GM19239 (cell line): ENCODE results near the gene AKNA.

Experiments used
- DNase-seq: peaks from one replicate; pipeline ENCODE4 v3.0.0; 2011; ENCODE audit warnings: low spot score; ENCODE audit not compliant: insufficient read length
- FAIRE-seq: peaks from 2 replicates; lab custom pipeline; 2011; peaks lifted over from hg19 to GRCh38; lab: Jason Lieb, UNC

Gene AKNA

DNA sequence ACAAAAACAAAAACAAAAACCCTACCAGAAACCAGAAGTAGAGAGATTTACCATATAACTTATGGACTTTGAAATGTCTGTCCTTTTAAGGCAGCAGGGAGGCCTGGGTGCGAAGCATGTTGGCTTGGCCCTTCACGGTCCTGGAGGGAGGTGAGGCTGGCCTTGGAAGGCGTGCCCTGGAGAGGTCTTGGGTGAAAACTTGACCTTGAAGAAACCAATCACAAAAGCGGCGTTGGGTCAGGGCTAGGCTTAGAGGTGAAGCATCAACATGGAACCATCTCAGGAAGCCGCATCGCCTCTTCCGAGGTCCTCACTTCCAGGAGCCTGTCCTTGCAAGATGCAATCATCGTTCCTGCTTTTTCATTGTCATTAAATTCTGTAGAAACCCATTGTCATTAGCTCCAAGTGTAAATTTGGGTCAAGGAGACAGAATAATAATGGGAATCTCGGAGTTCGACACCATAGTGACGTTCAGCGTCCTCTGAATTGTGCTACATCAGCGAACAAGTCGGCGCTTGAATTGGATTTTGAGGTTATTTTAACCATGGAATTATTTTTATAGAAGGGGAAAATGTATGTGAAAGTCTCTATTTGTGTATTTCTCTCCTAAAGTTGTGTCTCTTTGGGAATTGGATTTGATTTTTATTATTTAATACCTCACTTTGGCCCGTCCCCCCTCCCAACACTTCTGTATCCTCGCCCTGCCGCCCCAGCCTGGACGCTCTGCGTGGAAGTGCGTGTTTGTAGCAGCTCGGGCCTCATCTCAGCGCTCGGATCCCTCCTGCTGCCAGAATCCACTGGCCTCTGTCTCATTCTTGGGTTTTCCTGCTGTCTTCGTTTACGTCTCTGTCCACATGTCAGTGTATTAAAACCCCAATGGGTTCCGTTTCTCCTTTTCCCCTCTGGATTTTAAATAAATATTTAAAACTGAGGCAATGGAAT is 75.9 kb downstream of the AKNA start:
- FAIRE-seq (no peak), DNase-seq (no peak)

DNA sequence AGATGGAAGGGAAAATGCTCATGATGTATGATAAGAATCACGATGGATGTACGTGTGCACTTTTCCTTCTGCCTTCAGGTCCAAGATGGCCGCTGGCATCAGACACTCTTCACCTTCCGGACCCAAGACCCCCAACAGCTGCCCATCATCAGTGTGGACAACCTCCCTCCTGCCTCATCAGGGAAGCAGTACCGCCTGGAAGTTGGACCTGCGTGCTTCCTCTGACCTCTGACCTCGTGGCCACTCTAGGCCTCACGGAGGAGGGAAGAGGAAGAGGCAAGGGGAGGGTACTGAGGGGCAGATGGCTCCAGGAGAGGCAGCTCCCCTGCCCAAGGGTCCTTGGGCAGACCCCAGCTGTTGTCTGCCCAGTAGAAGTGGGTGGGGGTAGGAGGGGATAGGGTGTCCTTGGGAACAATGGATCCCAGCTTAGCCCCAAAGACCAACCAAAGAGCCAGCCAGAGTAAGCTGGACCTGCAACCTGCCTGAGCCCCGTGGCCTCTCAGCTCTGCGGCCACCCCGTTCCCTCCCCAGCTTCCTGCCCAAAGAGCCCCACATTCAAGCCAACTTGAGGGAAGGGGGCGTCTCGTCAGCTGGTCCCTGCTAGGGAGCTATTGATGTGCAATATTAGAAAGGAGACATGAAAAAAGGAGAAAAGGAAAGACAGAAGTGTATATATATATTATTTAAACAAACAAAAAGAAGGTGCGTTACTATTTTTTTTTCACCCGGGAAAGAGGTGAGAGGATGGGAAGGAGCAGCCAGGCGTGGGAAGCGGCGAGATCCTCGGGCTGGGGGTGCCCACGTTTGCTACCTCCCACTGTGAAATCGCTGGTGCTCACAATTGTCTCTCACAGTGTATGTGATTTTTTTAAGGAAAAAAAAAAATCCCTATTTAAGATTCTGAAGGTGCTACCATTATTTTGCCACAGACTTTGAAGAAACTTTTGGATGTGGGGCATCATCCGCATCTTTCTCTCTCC is 77.0 kb downstream of the AKNA start:
- FAIRE-seq, result no peak
- DNase-seq, result no peak

DNA sequence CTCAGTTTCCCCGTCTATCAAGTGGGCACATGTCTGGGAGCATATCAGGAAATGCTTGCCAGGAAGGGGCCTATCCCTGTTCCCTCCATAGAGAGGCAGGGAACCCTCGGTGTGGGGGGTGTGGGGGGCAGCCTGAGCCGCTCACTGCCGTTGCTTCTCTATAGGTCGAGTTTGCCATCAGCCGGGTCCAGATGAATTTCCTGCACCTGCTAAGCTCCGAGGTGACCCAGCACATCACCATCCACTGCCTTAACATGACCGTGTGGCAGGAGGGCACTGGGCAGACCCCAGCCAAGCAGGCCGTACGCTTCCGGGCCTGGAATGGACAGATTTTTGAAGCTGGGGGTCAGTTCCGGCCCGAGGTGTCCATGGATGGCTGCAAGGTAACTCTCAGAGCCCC is 78.7 kb downstream of the AKNA start:
- DNase-seq (no peak), FAIRE-seq (no peak)

DNA sequence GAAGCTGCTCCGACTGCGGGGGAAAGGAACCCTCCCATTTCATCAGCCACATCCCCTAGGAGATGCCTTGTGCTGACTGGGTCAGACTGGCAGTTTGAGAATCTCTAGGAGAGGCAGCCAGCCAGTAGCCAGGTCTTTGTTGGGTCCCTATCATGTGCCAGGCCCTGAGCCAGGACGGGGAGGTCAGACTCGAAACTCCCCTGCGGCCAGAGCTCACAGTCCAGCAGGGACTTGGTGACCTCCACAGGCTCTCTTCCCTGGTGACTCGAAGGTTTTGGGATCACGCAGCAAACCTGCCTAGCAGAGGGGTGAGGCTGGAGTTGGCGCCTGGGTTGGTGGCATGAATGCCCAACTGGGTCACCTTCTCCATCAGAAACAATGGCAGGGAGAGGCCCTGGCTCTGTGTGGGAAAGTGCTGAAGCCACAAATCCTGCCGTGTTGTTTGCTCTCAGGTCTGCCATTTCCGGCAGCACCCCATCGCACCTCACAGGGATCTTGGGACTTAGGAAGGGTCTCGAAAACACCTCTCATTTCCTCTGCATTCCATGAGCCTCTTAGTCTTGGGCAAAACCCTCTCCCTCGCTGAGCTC is 79.3 kb downstream of the AKNA start:
- DNase-seq (no peak), FAIRE-seq (no peak)

DNA sequence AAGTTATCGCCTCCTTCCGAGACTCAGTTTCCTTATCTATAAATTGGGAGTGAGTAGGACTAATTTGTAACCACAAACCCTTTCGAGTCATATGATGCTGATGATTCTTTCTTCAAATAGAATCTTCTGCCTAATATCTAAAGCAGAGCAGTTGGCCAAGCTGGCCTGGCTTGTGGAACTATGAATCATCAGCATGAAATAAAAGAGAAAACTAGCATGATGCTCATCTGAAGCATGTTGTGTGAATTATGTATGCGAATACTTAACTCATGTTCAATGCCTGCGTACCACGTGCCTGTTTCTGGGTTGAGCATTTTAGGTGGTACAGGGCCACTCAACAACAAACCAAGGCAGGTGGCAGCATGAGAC is 79.9 kb downstream of the AKNA start:
- DNase-seq (no peak), FAIRE-seq (no peak)

DNA sequence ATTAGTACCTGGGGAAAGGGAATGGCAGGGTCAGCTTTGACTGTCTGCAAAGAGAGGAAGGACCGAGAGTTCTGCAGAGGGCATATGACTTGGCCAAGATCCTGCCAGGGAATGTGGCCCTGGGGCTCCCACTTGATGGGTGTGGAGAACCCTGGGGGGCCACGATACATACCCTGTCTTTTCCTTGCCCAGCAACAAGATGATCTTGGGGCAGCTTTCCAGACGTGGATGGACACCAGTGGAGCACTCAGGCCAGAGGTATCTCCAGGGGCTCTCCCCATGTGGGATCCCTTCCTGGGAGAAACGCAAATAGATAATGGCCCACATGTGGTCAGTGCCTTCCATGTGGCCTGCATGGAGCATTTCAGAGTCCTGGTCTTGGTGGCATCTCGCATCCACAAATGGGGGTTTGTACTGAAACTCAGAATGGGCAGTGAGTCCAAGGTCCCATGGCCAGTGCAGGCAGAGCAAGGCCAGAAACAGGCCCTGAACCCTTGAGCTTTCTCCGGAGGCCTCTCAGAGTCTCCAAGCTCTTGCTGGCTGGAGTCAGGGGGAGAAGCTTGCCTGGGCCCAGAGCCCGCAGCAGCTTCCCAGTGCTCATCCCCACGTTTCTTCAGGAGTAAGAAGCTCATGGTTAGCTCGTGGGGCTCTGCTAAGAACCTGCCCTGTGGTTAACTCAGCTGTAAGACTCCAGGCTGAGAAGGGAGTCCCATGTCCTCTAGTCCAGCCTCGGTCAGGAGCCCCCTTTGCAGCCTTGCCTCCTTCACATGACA is 83.2 kb downstream of the AKNA start:
- FAIRE-seq, result no peak
- DNase-seq, result no peak

DNA sequence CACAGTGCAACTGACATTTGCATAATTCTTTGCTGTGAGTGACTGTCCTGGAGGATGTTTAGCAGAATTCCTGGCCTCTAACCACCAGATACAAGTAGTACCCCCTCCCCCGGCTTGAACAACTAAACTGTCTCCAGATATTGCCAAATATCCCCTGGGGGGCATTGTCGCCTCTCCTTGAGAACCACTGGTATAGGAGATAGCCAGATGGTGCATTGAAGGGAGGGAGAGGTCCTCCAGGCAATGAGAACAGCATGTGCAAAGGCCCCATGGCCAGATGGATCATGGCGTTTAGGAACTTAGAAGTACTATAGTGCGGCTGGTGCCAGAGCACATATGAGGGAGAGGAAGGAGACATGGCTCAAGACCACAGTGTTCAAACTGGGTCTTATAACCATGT is 83.8 kb downstream of the AKNA start:
- DNase-seq, result no peak
- no peak for FAIRE-seq

DNA sequence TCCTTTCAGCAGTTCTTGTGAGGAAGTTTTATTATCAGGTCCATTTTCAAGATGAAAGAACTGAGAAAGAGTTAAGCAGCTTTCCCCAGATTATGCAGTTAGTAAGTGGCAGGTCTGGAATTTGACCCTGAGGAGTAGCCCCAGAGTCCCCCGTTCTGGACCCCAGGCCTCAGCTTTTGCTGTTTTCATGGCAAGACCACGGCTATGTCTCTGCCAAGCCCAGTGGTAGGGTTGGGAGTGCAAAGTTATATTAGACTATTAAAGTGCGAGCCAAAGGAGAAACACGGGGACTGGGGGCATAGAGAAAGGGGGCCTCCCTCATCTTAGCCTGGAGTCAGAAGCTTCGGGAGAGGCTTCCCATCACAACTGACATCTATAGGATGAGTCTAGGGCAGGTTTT is 84.2 kb downstream of the AKNA start:
- no peak for DNase-seq
- FAIRE-seq, result no peak

DNA sequence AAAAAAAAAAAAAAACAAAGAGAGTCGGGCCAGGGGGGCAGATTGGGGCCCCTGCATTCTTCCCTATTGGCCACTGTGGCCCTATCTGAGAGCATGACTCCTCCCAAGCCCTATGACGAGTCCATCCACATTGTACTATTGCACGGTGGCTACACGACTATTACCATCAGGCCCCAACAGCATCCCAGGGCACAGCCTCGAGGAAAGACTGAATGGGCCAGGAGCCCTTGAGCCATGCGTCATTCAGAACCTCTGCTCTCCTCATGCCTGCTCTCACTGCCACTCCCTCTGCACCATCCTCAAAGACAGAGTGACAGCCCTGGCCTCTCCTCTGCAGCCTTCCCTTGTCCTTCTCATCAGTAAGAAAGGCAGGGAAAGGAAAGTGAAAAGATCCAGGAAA is 85.1 kb downstream of the AKNA start:
- no peak for FAIRE-seq
- DNase-seq, result no peak

DNA sequence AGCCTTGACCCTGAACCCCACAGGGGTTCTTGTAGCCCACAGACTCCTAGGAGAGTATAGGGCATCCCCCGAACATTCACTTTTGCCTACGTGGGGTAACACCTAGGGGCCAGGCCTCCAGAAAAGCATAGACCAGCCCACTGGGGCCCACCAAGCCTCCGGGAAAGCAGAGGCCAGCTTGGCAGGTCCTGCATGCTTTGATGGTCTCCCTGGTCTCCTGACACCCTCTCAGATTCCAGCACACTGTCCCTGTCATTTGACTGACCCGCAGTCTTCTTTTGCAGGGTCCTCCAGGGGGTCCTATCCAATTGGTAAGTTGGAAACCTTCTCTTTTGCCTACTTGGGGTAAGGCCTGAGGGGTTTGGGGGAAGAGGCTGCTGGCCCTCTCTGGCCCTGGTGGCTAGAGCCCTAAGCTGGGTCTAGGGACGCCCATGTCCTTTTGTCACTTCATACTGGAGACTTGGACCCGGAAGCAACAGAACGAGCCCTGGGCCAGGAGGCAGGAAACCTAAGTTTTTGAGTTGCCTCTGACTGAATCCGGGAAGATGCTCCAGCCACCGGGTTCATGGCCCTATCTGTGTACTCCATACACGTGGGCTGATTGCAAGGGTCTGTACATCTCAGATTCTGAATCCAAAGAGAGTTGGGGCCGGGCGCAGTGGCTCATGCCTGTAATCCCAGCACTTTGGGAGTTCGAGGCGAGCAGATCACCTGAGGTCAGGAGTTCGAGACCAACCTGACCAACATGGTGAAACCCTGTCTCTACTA is 85.8 kb downstream of the AKNA start:
- no peak for DNase-seq
- no peak for FAIRE-seq

DNA sequence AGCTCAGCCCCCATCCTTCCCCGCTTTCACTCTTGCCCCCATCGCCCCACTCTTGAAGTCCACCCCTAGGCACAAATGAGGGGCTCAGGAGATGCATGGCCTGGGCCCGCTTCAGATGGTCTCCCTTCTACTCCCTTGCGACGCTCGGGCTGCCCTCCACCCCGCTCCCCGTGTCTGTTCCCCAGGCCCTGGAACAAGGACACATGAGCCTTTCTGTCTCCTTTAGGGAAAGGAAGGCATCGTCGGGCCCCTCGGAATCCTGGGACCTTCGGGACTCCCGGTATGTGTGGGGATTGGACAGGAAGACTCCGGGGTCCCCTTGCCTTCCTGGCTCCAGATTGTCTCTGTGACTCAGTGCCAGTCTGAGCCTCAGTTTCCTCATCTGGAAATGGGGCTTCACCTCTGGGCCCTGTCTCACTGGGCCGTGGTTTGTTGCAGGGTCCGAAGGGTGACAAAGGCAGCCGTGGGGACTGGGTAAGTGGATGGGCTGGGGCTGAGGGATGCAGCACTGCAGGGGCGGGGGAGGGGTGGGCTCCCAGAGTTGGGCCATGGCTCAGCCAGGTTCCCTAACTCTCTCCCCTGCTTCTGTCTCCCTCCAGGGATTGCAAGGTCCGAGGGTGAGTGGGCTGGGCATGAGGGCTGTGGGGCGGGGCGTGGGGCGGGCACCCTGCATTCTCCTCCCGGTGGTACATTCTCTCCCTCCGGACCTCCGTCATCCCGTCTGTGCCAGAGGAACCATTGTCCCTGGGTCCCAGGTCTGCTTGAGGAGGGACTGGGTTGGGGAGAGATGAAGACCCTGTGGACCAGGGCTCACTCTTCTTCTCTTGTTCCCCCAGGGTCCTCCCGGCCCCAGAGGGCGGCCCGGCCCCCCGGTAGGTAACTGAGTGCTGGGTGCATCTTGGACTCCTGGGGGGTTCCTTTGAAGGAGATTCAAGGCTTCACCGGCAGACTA is 86.7 kb downstream of the AKNA start:
- FAIRE-seq (no peak), DNase-seq (no peak)

DNA sequence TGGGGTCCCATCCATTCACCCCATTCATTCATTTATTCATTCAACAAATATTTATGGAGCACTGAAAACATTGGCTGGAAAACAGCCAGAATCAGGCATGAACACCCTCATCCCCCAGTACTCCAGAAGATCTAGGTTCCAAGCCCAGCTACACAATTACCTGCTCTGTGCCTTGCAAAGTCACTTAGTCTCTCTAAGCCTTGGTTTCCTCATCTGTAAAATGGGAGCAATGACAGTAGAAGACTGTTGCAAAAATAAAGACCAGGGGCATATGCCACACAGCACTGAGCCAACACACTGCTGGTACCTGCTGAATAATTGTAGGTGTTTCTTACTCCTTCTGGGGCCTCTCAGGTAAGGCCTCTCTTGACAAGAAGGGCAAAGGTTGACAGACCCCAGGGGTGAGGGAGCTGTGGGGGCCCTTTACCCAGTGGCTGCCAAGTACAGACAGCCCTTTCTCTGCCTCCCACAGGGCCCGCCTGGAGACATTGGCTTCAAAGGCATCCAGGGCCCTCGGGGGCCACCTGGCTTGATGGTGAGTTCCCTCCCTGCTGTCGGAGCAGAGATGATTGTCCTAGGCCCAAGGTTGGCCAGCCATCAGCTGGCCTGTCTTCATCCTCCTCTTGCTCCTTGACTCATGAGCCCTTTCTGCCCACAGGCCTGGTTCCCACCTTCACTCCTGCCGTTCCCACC is 87.5 kb downstream of the AKNA start:
- FAIRE-seq (no peak), DNase-seq (no peak)

DNA sequence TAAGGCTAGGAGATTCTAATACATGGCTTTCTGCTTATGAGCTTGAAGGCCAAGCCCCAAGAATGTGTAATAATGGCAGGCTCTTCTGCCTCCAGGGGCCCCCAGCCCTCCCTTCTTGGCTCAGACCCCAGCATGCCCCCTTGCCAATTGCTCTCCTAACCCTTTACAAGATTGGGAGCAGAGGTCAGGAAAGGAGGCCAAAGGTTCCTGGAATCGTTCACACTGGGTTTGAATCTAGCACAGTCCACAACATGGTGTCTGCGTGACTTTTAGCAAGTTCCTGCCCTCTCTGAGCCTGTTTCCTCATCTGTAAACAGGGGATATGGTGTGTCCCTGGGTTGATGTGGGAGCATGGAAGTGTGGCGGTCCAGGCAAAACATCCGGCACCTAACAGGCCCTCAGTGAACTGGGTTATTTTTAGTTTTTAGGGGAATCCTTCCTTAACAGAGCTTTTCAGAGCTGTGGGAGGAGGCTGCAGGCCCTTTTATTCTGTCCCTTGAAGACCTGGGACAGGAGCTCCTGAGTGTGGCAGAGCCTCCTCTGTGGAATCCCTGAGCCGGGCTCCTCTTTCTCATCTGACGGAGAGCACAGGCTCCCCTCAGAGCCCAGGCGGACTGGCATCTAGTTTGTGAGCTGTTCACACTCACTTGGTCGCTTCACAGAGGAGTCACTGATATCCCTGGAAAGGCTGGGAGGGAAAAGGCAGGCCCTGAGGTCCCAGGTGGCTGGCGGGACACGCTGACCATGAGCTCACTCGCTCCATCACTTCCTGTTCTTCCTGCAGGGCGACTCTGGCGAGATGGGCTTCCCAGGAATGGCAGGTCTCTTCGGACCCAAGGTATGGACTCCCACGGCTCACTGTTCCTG is 88.3 kb downstream of the AKNA start:
- DNase-seq, result no peak
- no peak for FAIRE-seq

DNA sequence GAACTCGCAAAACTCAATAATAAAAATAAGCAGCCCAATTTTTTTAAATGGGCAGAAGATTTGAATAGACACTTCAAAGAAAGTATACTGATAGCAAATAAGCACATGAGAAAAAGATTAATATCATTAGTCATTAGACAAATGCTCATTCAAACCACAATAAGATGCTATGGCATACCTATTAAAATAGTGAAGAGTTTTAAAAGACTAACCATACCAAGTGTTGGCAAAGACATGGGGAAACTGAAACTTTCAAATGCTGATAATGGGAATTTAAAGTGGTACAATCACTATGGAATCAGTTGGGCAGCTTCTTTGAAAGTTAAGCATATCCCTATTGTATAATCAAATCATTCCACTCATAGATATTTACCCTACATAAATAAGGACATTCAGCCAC is 91.4 kb downstream of the AKNA start:
- no peak for DNase-seq

DNA sequence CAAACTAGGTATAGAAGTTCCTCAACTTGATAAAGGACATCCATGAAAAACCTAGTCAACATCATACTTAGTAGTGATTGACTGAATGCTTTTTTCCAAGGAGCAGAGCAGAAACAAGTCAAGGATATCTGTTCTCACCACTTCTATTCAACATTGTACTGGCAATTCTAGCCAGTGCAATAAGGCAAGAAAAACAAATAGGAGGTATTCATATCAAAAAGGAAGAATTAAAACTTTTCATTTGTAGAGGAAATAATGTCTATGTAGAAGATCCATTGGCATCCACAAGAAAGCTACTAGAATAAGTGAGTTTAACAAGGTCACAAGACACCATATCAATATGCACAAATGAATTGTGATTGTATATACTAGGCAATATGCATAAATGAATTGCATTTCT is 93.1 kb downstream of the AKNA start:
- FAIRE-seq, result no peak
- DNase-seq, result no peak

More for the DNA sequence above, 91.4 kb downstream of the AKNA start:
- no peak for FAIRE-seq

DNA sequence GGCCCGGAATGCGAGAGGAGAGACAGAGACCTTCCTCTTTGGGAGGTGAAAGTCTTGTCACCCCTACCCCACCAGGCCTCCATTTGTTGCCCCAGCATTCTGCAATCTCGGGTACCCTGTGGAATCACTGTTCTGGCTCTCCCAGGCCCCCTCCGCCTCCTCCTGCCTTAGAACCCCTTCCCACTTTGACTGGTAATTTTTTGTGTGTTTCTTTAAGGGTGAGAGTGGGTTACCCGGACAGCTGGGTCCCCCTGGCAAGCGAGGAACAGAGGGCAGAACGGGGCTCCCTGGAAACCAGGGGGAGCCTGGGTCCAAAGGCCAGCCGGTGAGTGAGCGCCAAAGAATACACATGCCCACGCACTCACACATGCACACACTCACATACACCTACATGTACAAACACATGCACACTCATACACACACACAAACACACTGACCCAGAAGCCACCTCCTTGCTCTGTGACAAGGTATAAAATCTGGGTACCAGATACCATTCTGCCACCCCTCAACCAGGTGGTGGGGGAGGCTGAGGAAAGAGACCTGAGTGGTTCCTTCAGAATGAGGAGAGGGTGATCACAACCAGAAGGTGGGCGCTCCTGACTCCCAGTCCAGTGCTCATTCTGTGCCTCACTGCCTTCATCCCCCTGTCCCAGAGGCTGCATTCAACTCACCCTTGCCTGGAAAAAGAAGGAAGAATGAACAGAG is 95.7 kb downstream of the AKNA start:
- FAIRE-seq (no peak), DNase-seq (no peak)
